ENCODE data around the gene ATG2A.

- no peak for TF ChIP-seq CTCF (IDR thresholded peaks at IDR 0.05; ENCODE audit: poor library complexity)
- no peak for TF ChIP-seq EZH2 (IDR thresholded peaks at IDR 0.05; ENCODE audit: borderline replicate concordance)
These were observed 20.5 kb downstream of the ATG2A start for GRCh38 chr11:64896448-64897022.
